Mucosa of stomach (tissue), 1 donor: ENCODE results near the gene KRTAP12-3.
"Not testable (repeated sequence)": the region's sequence is repeated elsewhere in the genome, so short reads cannot be mapped to it uniquely, and the experiment has no call there.

Experiments
- H3K27me3 ChIP-seq: one replicate; pipeline ENCODE4 v1.7.0; 2013; ENCODE audit warnings: mild to moderate bottlenecking, low read length; ENCODE audit not compliant: control insufficient read depth, insufficient read depth
- H3K36me3 ChIP-seq: one replicate; pipeline ENCODE4 v1.7.0; 2013; ENCODE audit warnings: low read length; ENCODE audit not compliant: control insufficient read depth, insufficient read depth
- H3K4me1 ChIP-seq: one replicate; pipeline ENCODE4 v1.7.0; 2013; ENCODE audit warnings: mild to moderate bottlenecking, low read length; ENCODE audit not compliant: control insufficient read depth, insufficient read depth
- H3K4me3 ChIP-seq: one replicate; pipeline ENCODE4 v1.7.0; 2013; ENCODE audit warnings: low read length
- H3K9ac ChIP-seq: one replicate; pipeline ENCODE4 v1.7.0; 2013; ENCODE audit warnings: mild to moderate bottlenecking, low read length, moderate library complexity
- H3K9me3 ChIP-seq: one replicate; pipeline ENCODE4 v1.7.0; 2013; ENCODE audit warnings: mild to moderate bottlenecking, low read length, moderate library complexity; ENCODE audit not compliant: control insufficient read depth
- donor health status: Pancreatic carcinoma.

KRTAP12-3 gene

DNA sequence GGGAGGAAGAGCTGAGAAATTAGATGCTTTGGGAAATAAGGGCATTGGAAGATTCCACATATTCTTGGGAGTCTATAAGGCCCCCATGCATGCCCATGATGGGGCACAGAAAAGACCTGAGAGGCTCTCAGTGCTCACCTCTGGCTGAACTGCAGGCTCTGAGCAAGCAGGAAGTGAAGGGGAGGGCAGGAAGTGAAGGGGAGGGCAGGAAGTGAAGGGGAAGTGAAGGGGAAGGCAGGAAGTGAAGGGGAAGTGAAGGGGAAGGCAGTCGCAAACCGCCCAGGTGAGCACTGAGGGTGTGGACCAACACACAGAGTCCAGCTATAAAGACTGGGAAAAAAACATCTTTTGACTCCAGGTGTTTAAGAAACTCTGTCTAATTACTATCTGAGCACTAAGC is 27.3 kb upstream of the KRTAP12-3 start:
- no peaks in the 10 kb centered on the region for H3K4me1 ChIP-seq
- H3K9me3 ChIP-seq, result no peaks in the 10 kb centered on the region
- H3K27me3 ChIP-seq, result peaks cover 10% of the 10 kb centered on the region
- no peak overlapping the region for H3K4me3 ChIP-seq
- no peak overlapping the region for H3K9ac ChIP-seq
- H3K36me3 ChIP-seq, result no peaks in the 10 kb centered on the region

DNA sequence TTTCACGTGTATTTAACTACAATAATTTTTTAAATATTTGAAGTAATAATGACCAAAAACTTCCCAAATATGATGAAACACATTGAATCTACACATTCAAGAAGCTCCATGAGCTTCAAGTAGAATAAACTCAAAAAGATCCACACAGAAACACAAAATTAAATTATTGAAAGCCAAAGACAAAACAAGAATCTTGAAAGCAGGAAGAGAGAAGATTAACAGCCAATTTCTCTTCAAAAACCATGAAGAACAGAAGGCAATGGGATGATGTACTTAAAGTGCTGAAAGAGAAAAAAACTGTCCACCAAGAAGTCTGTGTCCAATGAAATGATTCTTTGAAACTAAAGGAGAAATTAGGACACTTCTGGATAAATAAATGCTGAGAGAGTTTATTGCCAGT is 25.7 kb upstream of the KRTAP12-3 start:
- Histone ChIP-seq H3K9ac (no peak overlapping the region), H3K27me3 (peaks cover 10% of the 10 kb centered on the region), H3K4me3 (no peak overlapping the region), H3K4me1 (no peaks in the 10 kb centered on the region), H3K36me3 (no peaks in the 10 kb centered on the region), H3K9me3 (no peaks in the 10 kb centered on the region)

DNA sequence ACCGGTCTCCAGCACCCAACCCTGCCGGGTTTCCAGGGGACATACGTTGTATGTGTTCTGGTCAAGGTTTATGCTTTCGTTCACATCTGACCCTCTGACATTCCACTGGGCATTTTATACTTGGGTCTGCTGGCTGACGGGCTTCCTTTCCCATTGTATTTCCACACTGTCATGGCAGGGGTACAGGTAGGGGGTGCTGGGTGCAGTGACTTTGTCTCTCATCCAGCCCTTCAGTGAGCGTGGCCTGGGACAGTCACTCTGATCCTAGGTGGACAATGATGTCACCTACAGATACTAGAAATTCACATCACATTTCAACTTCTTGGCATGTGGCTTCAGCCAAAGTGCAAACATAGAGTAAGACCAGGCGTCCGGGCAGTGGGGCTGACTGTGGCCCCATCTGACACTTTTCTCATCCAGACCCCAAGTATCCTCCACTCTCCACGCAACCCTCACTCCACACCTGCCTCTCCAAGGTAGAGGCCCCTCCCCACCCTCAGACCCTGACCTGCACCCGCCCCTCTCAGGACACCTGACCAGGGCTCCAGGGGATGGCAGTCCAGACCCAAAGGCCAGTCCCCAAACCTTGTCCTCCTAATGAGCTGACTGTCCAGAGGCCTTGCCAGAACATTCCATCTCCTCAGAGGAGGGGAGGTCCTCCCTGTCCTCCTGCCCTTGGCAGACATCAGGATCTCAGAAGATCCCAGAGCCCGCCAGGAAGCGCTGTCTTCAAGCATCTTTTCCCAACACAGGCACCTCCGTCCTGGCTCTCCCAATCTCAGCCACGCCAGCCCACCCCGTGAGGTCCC is 21.3 kb upstream of the KRTAP12-3 start:
- H3K27me3 ChIP-seq, result peaks cover 3% of the 10 kb centered on the region
- no peaks in the 10 kb centered on the region for H3K9me3 ChIP-seq
- H3K4me3 ChIP-seq, result no peak overlapping the region
- no peak overlapping the region for H3K9ac ChIP-seq
- H3K4me1 ChIP-seq, result no peaks in the 10 kb centered on the region
- H3K36me3 ChIP-seq, result no peaks in the 10 kb centered on the region

DNA sequence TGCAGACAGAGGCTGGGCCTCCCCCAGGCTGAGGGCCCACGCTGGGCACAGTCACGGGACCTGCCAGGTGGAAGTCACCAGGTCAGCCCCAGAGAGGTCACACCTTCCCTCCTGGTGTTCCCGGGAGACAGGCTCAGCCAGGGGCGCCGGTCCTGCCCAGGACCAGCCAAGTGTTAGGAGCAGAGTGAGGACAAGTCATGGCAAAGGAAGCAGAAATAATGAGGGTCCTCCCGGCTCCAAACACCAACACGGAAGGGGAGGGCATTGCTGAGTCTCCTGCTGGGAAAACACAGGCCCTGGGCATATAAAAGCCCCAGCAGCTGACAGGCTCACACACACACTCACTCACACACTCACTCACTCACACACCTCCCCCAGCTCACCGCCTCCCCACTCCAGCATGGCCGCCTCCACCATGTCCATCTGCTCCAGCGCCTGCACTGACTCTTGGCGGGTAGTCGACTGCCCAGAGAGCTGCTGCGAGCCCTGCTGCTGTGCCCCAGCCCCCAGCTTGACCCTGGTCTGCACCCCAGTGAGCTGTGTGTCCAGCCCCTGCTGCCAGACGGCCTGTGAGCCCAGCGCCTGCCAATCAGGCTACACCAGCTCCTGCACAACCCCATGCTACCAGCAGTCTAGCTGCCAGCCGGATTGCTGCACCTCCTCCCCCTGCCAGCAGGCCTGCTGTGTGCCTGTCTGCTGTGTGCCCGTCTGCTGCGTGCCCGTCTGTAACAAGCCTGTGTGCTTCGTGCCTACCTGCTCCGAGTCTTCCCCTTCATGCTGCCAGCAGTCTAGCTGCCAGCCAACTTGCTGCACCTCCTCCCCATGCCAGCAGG is 20.5 kb upstream of the KRTAP12-3 start, which contains the start of gene KRTAP10-10:
KRTAP10-10 (plus strand) TSS at position 339 of the 833 bp plus-strand sequence; CDS start at position 401, 62 bp downstream.
- no peaks in the 10 kb centered on the region for H3K9me3 ChIP-seq
- H3K4me3 ChIP-seq, result no peak within 1 kb of the TSS
- no peaks in the 10 kb centered on the region for H3K4me1 ChIP-seq
- peaks cover 3% of the 10 kb centered on the region for H3K27me3 ChIP-seq
- H3K9ac ChIP-seq, result no peak within 1 kb of the TSS
- H3K36me3 ChIP-seq, result no peaks in the 10 kb centered on the region

DNA sequence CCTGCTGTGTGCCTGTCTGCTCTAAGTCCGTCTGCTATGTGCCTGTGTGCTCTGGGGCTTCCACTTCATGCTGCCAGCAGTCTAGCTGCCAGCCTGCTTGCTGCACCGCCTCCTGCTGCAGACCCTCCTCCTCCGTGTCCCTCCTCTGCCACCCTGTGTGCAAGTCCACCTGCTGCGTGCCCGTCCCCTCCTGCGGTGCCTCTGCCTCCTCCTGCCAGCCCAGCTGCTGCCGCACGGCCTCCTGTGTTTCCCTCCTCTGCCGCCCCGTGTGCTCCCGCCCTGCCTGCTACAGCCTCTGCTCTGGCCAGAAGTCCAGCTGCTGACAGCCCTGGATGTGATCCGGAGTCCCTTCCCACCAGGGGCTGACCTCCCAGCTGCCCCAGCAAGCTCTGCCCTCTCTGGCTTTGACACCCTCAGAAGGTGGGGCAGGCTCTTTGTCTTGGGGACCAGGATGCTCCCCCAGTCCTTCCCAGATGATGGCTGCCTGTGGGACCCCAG is 19.8 kb upstream of the KRTAP12-3 start:
- not testable (repeated sequence) for H3K4me3 ChIP-seq, H3K9ac ChIP-seq, H3K36me3 ChIP-seq, H3K27me3 ChIP-seq, H3K4me1 ChIP-seq, H3K9me3 ChIP-seq

DNA sequence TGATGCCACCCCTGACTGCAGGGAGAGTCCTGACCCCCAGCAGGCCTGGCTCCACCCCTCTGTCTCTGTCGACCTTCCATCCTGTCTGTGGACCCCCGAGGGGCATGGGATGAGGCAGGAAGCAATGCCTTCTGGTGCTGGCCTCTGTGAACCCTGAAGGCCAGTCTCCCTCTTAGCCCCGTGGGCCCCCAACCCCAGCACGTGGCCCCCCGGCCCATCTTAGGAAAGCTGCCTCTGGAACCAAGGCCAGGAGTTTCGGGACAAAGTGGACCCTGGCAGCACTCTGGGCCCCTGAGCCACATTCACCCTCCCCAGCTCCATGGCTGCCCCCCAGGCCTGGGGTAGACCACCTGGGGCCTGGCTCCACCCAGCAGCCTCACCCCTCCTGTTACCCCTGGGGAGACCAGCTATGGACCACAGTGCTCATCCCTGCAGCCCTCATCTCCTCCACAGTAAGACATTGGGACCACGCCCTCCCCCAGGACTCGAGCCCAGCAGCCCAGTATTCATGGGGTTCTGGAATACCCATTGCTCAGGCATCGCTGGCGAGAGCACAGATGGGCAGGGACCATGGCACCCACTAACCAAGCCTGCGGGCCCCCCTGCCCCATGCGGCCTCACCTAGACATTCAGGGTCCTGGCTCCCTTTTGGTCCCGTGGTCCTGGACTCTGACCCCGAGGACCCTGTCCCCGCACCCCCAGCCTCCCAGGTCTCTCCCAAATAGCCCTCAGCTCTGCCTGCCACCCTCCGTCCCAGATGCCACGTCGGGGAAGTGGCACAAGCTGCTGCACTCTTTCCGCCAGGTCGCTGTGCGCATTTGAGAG is 19.0 kb upstream of the KRTAP12-3 start:
- H3K4me1 ChIP-seq, H3K9me3 ChIP-seq, H3K9ac ChIP-seq, H3K4me3 ChIP-seq, H3K36me3 ChIP-seq, H3K27me3 ChIP-seq: not testable (repeated sequence)

DNA sequence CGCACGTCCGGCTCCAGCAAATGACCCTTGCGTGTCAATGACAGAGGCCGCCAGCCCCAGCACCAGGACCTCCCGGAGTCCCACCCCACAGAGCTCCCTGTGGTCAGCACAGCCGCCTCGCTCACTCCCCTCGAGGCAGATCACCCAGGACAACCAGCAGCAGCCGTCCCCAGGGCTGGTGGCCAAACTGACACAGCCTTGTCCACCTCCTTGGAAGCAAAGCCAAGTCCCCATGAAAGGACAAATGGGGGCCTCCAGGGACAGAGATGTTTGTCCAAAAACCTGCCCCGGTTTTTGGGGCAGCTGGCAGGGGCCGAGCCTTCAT is 18.4 kb upstream of the KRTAP12-3 start:
- Histone ChIP-seq H3K27me3 (peaks cover 3% of the 10 kb centered on the region), H3K9ac (no peak overlapping the region), H3K4me3 (no peak overlapping the region), H3K4me1 (no peaks in the 10 kb centered on the region), H3K9me3 (no peaks in the 10 kb centered on the region), H3K36me3 (no peaks in the 10 kb centered on the region)

DNA sequence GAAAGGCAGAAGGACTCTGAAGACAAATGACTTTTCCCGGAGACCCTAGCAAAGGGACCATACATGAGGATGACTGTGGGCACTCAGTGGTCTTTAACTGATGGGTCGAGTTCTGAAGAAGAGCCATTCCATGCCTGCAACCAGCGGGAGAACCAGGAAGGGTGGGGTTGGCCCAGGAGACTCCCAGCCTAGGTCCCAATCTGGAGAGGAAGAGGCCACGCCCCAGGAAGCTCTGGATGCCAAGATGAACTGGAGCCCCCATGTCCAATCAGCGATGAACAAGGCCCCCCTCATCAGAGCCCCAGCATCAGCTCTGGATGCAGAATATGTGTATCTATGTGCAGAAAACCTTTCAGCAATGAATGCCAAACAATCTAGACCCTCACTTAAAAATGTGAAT is 17.0 kb upstream of the KRTAP12-3 start:
- Histone ChIP-seq H3K9ac (no peak overlapping the region), H3K4me3 (no peak overlapping the region), H3K36me3 (no peaks in the 10 kb centered on the region), H3K4me1 (no peaks in the 10 kb centered on the region), H3K27me3 (peaks cover 3% of the 10 kb centered on the region), H3K9me3 (no peaks in the 10 kb centered on the region)

DNA sequence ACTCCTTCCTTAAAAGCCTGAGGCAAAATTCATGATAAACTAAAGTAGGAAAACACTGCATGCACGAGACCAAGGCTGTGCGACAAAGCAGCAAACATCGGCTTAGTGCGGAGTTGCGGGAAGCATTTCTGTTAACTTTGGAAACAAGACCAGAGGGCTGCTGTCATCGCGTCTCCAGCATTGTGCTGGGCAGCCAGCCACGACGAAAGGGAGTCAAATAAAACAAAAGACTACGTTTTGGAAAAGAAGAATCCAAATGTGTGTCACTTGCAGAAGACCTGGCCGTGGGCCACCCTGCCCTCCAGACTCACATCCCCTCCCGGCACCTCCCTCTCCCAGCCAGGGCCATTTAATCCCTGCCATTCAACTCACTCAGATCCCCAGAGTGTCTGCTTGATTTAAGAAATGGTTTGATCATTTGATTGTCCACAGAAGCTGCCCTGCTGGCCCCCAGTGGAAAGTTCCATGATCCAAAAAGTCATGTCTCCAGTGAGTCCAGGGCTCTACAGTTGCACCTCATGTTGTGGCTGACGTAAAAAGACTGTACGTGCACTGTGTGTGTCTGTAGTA is 13.9 kb upstream of the KRTAP12-3 start:
- H3K27me3 ChIP-seq, result peaks cover 3% of the 10 kb centered on the region
- no peak overlapping the region for H3K9ac ChIP-seq
- H3K9me3 ChIP-seq, result no peaks in the 10 kb centered on the region
- no peaks in the 10 kb centered on the region for H3K4me1 ChIP-seq
- H3K36me3 ChIP-seq, result no peaks in the 10 kb centered on the region
- no peak overlapping the region for H3K4me3 ChIP-seq

DNA sequence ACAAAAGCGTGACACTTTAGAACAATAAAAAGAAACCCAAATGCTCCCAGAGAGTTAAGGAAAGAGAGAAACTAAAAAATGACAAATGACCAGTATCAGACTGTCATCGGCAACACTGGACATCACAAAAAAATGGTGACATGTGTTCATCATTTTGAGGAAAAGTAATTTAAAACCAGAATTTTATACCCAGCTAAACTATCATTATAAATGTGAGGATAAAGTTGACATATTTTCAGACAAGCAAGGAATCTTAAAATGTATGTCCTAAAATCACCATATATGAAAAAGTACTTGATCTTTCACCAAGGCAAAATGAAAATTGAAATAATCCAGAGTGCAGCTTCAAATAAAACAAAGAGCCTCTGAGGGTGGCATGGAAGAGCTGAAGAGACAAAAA is 12.9 kb upstream of the KRTAP12-3 start:
- Histone ChIP-seq H3K9ac (no peak overlapping the region), H3K4me1 (no peaks in the 10 kb centered on the region), H3K4me3 (no peak overlapping the region), H3K27me3 (peaks cover 3% of the 10 kb centered on the region), H3K36me3 (no peaks in the 10 kb centered on the region), H3K9me3 (no peaks in the 10 kb centered on the region)

DNA sequence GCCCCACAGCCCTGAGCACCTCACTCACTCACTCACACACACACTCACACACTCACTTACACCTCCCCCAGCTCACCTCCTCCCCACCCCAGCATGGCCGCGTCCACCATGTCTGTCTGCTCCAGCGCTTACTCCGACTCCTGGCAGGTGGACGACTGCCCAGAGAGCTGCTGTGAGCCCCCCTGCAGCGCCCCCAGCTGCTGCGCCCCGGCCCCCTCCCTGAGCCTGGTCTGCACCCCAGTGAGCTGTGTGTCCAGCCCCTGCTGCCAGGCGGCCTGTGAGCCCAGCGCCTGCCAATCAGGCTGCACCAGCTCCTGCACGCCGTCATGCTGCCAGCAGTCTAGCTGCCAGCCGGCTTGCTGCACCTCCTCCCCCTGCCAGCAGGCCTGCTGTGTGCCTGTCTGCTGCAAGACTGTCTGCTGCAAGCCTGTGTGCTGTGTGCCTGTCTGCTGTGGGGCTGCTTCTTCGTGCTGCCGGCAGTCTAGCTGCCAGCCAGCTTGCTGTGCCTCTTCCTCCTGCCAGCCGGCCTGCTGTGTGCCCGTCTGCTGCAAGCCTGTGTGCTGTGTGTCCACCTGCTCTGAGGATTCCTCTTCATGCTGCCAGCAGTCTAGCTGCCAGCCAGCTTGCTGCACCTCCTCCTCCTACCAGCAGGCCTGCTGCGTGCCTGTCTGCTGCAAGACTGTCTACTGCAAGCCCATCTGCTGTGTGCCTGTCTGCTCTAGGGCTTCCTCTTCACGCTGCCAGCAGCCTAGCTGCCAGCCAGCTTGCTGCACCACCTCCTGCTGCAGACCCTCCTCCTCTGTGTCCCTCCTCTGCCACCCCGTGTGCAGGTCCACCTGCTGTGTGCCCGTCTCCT is 11.1 kb upstream of the KRTAP12-3 start, which contains the start of gene KRTAP10-11:
KRTAP10-11 (plus strand) TSS at position 49 of the 856 bp plus-strand sequence; CDS start at position 94, 45 bp downstream.
- H3K27me3 ChIP-seq, H3K4me1 ChIP-seq, H3K9me3 ChIP-seq, H3K4me3 ChIP-seq, H3K36me3 ChIP-seq, H3K9ac ChIP-seq: not testable (repeated sequence)
